ENCODE data around the gene LIPC.

DNA sequence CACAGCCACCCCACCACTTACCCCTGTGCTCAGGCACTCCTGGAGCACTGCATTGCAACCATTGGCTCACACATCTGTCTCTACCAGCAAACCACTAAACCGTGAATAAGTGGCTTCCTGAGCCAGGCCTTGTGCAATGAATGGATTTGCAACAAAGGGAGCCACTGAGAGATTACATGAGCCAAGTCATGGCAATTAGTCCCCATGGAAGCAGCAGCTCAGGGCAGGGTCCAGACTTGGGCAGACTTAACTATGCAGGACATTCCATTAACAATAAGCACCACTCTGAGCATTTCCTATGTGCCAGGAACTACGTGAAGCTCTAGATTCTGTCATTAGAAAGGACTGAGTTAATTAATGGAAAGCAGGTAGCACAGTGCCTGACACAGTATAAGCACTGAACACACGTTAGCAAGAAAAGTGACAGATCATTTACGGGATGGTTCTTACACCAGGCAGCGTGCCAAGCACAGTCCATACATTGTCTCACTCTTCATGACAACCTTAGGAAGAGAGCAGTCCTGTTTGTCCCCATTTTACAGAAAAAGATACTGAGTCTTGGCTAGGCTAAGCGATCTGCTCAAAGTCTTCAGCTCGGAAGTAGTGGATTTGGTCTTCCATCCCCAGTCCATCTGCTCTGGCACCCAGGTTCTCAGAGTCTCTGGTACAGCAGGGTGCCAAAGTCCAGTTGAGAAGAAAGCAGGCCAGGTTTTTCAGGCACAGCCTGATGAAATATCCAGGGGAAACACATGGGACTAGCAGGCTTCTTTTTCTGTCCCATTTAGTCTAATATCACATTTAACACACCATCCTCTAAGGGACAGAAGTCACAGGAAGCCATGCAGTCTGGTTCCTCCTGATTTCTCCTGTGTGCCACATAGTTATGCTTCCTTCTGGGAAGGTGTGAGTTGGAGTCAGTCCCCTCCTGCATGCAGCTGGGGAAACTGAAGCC lies 44.1 kb downstream of the LIPC start:
- TF ChIP-seq, protein P1, sequence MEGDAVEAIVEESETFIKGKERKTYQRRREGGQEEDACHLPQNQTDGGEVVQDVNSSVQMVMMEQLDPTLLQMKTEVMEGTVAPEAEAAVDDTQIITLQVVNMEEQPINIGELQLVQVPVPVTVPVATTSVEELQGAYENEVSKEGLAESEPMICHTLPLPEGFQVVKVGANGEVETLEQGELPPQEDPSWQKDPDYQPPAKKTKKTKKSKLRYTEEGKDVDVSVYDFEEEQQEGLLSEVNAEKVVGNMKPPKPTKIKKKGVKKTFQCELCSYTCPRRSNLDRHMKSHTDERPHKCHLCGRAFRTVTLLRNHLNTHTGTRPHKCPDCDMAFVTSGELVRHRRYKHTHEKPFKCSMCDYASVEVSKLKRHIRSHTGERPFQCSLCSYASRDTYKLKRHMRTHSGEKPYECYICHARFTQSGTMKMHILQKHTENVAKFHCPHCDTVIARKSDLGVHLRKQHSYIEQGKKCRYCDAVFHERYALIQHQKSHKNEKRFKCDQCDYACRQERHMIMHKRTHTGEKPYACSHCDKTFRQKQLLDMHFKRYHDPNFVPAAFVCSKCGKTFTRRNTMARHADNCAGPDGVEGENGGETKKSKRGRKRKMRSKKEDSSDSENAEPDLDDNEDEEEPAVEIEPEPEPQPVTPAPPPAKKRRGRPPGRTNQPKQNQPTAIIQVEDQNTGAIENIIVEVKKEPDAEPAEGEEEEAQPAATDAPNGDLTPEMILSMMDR (IDR thresholded peaks at IDR 0.05), result no peak
- no peak for TF ChIP-seq POLR2A (IDR thresholded peaks at IDR 0.05)
